Activated CD8-positive, alpha-beta memory T cell treated with anti-CD3 and anti-CD28 coated beads for 4 hours (primary cell): ENCODE data around the gene RNF208.

Experiments
- DNase-seq, 2 donors: peaks; one replicate each; pipeline ENCODE4 v3.0.0-alpha.2; 2020; ENCODE audit warnings: low read depth in 2 of 2

Gene RNF208

DNA sequence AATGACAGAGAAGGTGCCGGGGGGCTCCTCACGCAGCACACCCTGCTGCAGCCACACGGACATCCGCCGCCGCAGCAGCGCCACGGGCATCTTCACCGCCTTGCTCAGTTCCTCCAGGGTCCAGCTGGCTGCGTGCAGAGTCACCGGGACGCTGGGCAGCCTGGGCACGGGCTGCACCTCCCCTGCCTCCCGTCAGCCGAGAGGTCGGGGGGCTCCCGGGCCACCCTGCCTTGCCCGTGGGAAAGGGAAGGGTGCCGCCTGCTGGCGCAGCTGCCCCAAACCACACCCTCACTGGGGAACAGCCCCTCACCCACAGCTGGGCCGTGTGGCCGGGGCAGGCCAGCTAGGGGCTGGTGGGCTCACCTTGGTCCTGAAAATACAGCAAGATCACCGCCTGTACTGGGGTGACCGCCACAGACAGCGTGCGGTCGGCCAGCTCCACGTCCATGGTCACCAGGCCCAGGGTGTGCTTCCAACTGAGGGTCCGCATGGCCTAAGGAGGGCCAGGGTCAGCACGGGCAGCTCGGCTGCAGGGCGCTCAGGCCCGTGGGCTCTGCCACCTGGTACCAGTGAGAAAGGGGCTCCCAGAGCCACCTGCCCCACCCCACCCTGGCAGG lies 46.6 kb downstream of the RNF208 start:
- no peak for DNase-seq

DNA sequence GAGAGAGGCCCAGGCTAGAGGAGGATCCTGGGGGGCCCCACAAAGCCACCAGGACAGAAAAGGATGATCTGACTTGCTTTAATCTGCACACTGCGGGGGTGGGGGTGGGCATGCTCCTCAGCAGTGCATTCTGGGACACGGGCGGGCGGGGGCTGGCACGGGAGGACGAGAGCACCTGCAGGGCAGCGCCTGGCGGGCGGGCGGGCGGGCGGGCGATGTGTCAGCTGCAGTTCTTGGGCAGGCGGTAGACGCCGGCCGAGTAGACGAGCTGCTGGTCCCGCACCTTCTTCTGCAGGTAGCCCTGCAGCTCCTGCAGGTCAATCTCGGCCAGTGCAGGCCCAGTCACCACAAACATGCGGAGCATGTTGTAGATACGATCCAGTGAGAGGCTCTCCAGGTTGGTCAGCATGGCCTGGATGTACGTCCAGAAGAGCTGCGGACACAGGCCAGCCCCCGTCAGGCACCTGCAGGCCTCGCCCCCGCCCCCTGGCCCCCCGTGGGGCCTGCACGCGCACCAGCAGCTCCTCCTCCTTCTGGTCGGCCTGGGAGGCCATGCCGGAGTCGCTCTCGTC lies 47.2 kb downstream of the RNF208 start:
- peak in 1 of 2 donors; percentile 16 for DNase-seq

DNA sequence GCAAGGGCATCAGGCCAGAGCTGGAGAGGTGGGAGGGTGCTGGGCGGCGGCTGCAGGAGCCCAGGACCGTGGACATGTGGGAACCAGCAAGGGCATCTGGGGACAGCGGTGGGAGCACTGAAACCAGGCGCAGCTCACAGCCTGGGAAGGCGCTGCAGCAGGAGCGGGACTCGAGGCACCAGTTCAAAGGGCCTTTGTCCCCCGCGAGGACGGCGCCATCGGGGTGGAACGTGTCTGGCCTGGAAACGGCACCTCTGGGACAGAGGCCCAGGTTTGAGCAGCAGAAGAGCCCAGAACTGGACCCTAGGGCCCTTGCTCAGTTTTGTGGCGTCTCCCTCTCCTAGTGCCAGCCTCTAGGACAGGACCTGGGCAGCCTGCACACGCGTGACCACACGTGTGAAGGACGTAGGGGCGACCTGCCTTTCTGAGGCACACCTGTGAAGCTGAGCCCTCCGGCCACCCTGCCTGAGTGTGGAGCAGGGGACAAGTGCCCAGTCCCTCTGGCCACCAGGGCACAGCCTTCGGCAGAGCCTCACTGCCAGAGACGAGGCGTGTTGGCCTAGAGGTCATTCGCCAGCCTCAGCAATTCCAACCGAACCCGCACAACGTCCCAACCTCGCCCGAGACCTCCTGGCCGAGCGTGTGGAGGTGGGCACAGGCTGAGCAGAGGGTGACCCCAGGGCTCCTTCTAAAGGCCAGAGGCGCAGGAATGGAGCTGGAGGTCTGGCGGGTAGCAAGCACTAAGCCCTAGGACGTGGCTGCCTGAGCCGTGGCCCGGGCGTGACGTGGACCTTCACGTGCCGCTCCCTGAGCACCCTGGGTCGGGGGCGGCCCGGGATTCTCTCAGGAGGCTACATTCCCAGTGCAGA lies 48.0 kb downstream of the RNF208 start:
- DNase-seq, result no peak

DNA sequence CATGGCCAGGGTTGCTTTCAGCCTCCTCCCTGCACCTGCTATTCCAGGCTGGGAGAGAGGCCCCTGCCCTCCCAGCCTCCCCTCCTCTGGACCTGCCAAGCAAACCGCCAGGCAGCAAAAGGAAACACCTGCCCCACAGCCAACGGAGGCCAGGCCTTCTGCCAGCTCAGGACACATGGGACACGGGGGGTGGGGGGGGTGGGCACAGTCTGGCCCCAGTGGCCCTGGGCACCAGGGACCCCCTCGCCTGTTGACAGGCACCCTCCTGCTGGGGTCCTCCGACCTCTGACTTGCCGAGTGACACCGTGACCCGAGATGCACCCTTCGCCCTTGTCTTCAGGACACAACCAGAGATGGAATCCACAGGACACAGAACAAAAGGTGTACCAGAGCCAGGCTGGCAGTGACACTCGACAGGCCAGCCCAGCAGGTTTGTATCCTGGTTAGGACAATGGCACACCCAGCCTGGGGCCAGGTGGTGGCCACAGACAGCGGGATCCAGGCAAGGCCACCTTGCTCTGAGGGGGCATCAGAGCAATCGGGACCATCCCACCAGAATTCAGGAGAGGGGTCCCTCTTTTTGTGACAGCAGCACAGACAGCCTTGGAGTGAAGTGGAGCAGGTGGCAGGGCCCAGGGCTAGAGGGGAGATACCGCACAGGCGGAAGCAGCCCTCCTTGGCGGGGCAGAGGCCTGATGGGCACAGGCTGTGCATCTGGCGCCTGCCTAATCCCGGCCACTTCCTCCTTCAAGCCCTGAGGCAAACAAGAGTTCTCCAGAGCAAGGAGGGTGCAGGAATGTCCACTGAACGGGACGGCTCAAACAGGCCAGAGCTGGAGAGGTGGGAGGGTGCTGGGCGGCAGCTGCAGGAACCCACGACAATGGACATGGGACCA lies 48.9 kb downstream of the RNF208 start:
- DNase-seq, result no peak

DNA sequence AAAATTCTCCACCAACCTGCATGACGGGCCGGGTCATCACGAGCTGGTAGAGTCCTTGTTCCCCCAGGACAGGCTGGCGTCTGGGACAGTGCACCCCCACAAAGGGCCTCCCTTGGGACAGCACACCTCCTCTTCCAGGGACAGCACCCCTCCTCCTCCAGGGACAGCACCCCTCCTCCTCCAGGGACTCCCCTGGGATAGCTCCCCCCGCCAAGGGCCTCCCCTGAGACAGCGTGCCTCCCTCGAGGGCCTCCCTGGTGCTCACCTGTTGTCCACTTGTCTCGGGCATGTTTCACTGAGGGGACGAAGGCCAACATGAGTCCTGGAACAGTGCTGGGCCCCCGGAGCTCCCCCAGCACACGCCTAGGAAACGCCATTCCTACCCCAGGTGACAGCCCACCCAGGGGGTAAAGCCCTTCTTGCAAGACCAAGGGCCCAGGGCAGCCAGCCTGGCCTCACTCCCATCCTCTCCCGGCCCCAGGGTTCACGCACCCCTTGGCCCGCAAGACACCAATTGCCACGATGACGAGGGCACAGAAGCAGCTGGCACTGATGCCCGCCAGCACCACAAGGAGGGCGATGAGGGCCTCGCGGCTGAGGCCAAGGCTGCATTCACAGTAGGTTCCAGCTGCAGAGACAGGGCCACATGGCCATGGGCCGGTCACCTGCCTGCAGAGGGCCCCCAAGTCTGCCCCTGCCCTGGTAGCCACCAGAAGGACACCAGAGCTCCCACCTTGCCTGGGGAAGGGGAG lies 50.7 kb downstream of the RNF208 start:
- no peak for DNase-seq

DNA sequence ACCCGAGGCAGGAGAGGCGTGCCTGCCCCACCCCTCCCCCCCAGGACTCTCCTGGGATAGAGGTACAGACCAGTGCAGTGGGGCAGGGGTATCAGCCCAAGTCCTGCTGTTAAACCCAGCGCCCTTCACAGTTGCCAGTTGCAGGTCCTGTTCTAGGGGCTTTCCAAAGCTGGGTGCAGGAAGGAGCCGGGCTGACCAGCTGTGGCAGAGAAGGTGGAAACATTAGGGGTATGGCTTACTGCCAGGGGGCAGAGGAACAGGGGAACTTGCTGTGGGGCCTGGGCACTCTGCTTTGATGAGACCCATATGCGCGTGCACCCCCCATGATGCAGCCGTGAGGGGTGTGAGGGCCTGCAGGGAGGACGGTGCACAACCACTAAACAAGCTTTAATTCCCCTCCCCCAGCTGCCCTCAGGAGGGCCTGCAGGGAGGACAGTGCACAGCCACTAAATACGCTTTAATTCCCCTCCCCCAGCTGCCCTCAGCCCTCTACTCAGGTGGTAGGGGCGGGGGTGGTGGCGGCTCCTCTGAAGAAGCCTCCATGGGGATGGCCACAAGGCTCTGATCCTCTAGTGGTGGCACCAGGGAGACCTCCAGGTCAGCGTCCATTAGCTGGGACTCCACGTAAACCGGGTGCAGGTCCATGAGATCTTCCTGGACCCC lies 51.4 kb downstream of the RNF208 start:
- DNase-seq, result no peak
